ENCODE results near the gene CES3.
"Not testable (repeated sequence)": the region's sequence is repeated elsewhere in the genome, so short reads cannot be mapped to it uniquely, and the experiment has no call there.

CES3 gene

DNA sequence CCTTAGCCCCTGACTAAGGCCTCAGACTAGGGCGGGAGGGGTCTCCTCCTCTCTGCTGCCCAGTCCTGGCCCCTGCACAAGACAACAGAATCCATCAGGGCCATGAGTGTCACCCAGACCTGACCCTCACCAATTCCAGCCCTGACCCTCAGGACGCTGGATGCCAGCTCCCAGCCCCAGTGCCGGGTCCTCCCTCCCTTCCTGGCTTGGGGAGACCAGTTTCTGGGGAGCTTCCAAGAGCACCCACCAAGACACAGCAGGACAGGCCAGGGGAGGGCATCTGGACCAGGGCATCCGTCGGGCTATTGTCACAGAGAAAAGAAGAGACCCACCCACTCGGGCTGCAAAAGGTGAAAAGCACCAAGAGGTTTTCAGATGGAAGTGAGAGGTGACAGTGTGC, 12.7 kb downstream of the CES3 start:
- DNase-seq: no peak

DNA sequence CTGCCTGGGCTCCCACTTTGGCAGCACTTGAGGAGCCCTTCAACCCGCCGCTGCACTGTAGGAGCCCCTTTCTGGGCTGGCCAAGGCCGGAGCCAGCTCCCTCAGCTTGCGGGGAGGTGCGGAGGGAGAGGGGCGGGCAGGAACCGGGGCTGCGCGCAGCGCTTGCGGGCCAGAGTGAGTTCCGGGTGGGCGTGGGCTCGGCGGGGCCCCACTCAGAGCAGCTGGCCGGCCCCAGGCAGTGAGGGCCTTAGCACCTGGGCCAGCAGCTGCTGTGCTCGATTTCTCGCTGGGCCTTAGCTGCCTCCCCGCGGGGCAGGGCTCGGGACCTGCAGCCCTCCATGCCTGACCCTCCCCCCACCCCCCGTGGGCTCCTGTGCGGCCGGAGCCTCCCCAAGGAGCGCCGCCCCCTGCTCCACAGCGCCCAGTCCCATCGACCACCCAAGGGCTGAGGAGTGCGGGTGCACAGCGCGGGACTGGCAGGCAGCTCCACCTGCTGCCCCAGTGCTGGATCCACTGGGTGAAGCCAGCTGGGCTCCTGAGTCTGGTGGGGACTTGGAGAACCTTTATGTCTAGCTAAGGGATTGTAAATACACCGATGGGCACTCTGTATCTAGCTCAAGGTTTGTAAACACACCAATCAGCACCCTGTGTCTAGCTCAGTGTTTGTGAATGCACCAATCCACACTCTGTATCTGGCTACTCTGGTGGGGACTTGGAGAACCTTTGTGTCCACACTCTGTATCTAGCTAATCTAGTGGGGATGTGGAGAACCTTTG, 13.3 kb downstream of the CES3 start:
- DNase-seq: not testable (repeated sequence)

DNA sequence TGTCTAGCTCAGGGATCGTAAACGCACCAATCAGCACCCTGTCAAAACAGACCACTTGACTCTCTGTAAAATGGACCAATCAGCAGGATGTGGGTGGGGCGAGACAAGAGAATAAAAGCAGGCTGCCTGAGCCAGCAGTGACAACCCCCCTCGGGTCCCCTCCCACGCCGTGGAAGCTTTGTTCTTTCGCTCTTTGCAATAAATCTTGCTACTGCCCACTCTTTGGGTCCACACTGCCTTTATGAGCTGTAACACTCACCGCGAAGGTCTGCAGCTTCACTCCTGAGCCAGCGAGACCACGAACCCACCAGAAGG, 13.8 kb downstream of the CES3 start:
- DNase-seq: peak; percentile 72

DNA sequence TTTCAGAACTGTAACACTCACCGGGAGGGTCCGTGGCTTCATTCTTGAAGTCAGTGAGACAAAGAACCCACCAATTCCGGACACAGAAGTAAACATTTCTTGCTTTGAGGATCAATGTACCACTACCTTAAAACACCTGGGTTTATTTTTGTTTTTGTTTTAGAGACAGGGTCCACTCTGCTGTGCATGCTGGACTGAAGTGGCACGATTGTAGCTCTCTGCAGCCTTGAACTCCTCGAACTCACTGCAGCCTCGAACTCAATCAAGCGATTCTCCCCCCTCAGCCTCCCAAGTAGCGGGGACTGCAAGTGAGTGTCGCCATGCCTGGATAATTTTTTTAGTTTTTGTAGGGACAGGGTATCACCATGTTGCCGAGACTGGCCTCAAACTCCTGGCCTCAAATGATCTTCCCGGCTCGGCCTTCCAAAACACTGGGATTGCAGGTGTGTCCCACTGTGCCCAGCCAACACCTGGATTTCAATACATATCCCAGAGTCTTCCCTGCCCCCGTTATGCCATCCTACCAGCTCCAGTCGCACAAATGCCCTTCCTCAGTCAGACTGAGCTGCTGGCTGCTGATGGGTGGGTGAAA, 14.3 kb downstream of the CES3 start:
- DNase-seq: no peak

DNA sequence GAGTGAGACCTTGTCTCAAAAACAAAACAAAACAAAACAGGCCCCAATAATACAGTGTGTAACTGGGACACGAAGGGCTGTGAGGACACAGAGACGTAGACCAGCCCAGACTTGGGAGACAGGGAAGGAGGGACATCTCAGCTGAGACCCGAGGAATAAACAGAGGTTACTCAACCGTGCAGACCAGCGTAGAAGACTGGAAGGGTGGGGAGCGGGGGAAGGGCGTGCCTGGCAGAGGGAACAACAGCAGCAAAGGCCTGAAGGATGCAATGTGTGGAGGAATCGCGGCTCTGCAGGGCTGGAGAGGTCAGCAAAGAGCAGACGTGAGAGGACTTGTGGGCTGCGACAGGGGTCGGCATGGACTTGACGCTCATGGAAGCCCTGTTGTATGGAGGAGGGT, 15.7 kb downstream of the CES3 start:
- DNase-seq: no peak

DNA sequence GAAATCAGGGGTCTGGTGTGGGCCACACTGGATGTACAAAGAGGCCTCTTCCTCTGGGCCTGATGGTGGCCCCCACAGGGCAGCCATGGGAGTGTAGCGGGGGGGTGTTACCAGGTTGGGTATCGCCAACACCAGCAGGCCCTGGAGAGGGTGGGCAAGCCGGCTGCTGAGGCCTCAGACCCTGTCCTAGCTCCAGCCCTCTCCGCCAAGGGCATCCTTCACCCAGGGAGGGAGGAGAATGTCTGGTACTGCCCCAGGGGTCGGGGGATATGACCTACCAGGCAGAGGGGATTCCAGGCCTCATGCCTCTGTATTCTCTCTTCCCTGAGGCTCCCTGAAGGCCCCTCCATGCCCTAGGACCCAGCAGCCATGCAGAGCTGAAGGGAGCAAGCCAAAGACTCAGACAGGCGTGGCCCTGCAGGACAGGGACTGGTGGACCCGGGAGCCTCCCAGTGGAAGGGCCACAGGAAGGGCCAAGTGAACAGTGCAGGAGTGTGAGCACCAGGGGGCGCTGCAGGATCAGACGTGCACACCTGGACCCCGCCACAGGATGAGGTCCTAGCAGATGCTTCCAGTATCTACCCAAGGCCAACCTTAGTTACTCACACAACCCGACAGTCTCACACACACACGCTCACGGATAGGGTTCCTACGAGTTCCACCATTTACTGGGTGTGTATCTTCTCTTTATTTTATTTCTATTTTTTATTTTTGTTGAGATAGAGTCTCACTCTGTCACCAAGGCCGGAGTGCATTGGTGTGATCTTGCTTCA, 16.5 kb downstream of the CES3 start:
- peak; percentile 90 for DNase-seq

DNA sequence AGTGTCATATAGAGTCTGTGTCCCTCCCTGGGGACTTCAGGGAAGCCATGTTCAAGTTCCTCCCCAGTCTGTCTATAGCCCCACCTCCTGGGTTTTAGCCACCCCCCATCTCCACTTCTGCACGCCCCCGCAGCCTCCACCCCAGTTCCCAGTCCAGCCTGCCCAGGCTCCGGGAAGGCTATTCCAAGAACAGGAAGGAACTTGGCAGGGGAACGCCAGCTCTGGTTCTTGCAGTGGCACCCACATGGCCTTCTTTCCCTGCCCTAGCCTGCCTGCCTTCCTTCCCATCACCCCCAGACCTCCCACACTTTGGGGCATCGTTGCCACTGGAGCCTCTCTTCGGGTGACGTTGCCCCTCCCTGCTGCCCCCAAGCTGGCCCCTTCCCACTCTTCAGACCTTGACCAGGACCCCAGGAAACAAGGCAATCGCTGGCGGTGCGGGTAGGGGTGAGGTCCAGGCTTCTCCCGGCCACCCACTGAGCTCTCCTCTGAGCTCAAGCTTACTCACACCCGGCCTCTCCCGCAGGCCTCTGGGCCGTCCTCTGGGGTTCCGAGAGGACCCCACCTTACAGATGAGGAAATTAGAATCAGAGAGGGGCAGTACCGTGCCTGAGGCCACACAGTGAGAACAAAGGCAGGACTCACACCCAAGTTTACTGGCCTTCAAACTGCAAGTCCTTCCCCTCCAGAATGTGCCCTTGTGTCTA, 18.1 kb downstream of the CES3 start:
- no peak for DNase-seq

DNA sequence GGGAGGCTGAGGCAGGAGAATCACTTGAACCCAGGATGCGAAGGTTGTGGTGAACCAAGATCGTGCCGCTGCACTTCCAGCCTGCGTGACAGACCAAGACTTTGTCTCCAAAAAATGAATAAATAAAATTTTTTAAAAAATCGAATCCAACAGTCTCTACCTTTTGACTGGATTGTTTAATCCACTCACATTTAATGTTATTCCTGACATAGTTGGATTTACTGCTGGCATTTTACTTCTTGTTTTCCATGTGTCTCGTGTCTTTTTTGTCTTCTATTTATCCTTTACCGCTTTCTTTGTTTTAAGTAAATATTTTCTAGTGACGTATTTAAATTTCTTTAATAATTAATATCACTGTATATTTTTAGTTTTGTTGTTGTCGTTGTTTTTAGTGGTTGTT, 22.0 kb downstream of the CES3 start:
- no peak for DNase-seq

DNA sequence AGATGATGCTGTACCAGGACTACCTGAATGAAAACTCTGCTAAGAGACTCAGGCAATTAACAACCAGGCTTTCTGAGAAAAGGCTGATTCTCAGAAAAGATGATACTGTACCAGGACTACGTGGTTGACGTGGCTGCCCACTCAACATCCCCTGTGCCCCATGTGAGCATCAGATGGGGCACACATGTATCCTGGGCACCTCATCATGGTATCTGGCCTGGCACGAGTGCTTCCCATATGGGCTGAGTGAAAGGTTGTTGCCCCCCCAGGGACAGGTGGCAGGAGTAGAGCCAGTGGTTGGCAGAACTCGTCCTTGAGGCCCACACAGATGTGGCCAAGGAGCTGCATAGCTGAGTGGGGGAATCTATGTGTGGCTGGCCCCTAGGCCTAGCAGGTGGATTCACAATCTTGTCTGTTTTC, 23.8 kb downstream of the CES3 start:
- peak; percentile 84 for DNase-seq

DNA sequence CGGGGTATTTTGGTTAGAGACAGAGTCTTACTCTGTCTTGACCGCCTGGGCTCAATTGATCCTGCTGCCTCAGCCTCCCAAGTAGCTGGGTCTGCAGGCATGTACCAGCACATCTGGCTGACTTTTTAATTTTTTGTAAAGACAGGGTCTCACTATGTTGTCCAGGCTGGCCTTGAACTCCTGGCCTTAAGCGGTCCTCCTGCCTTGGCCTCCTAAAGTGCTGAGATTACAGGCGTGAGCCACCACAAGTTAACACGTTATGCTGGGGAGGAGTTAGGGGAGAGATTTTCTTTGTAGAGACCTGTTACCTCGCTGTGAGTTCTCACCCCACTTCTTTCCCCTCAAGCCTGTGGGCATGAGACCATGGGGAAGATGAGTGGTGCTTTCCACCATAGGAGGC, 25.5 kb downstream of the CES3 start:
- DNase-seq: no peak

DNA sequence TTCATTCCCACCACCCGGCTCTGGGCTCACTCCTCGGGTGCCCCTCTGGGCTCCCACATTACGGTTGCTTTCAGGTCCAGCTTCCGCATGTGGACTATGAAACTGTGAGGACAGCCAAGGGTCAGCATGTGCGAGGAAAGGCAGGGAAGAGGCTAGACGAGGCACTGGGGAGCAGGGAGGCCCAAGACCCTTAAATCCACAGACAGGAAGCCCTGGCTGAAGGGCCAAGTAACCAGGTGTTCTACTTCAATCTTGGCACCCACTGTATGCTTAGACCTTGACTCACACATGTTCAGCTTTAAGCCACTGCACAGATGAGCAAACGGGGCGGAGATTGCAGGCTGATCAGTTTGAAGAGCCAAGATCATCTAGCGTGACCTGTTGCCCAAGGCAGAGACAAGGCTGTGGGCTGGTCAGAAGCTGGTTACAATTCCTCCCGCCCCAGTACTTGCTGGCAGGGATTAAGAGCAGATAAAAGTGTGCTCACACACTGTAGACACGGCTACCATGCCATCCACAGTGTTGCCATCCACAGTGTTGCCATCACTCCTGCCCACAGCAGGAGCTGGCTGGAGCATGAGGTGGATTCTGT, 27.2 kb downstream of the CES3 start, which contains the start of gene CES4A:
CES4A (plus strand) TSS at position 393 of the 592 bp plus-strand sequence; CDS start at position 577, 184 bp downstream.
- peak; percentile 48 for DNase-seq

DNA sequence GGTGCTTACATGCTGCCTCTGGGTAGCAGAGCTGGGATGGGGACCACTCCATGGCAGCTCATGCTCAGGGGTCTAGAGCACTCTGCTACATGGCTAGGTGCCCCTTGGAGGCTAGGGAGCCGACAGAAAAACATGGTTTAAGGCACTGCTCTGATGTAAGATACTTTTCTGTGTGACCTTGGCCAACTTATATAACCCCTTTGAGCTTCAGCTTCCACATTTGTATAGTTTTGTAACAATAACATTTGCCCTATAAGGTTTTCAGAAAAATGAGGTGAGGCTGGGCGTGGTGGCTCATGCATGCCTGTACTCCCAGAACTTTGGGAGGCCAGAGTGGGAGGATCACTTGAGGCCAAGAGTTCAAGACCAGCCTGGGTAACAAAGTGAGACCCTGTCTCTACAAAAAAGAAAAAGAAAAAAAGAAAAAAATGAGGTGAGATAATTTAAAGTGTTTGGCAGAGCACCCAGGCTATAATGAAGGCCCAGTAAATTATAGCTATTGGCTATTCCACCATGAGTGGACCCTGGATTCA, 30.5 kb downstream of the CES3 start:
- DNase-seq: no peak

DNA sequence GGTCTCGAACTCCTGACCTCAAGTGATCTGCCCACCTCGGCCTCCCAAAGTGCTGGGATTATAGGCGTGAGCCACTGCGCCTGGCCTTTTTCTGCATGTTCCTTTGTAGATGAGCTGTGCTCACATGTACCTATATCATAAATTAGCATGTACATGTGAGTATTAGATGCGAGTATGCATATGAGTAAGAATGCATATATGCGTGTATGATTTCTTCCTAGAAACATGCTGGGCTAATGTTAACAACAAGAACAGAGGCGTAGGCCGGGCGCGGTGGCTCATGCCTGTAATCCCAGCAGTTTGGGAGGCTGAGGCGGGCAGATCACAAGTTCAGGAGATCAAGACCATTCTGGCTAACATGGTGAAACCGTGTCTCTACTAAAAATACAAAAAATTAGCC, 32.5 kb downstream of the CES3 start:
- DNase-seq: not testable (repeated sequence)

DNA sequence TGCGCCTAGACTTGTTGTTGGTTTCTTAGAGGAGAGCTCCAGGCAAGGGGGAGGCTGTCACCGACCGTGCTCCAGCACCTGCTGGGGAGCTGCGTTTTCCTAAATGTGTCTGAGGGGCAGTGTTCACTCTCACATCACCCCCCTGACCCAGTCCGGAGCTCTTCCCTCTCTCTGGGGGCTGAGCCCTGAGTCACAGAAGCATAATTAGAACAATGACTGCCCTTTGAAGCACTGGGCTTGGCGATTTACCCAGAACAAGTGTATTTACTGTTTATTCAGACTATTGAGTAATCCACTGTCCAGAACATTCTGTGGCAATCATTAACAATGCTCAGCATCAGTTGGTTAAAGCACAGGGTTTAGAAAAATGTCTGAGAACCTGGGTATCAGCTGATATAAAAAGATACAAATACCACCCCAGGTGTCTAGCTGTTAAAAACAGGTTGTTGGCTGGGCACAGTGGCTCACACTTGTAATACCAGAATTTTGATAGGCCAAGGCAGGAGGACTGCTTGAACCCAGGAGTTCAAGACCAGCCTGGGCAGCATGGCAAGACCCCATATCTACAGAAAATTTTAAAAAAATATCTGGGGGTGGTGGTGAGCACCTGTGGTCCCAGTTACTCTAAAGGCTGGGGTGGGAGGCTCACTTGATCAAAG, 35.4 kb downstream of the CES3 start:
- DNase-seq: no peak

DNA sequence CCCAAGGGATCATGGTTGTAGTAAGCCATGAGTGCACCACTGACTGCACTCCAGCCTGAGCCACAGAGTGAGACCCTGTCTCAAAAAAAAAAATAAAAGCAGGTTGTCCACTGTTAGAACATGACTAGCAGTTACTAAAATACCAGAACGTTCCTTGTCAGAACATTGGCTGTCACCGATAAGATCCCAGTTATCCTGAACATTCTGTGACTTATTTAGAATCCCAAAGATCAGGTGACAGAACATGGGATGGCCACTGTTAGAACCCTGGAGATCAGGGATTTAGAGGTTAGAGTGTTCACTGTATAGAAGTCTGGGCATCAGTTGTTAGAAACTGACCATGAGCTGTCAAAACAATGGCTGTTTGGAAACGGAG, 35.9 kb downstream of the CES3 start:
- DNase-seq: no peak

DNA sequence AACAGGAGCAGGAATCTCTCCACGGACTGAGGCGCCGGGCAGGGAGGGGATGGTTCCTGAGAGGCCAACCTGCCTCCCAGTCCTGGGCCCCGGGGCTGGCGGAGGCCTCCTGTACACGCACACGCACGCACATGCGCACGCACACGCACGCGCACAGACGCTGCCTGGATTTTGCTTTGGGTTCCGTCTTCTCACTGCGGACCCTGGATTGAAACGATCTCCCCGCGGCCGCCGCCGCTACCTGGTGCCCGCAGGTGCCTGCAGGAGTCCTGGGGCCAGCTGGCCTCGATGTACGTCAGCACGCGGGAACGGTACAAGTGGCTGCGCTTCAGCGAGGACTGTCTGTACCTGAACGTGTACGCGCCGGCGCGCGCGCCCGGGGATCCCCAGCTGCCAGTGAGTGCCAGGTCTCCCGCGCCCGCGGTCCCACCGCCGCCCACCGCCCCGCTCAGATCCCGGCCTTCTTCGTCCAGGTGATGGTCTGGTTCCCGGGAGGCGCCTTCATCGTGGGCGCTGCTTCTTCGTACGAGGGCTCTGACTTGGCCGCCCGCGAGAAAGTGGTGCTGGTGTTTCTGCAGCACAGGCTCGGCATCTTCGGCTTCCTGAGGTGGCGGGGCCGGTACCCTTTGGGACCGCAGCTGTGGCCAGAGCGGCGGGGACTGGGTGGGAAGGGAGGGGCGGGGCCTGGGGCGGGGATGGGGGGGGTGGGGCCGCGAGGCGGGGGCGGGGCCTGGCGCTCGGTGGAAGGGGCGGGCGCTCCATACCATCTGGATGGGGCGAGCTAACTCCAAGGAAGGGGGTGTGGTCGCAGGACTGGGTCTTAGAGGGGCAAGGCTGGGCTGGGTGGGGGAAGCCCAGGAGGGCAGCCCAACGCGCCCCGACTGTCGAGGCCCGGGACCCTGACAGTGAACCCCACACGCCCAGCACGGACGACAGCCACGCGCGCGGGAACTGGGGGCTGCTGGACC, 39.6 kb downstream of the CES3 start:
- peak; percentile 59 for DNase-seq

DNA sequence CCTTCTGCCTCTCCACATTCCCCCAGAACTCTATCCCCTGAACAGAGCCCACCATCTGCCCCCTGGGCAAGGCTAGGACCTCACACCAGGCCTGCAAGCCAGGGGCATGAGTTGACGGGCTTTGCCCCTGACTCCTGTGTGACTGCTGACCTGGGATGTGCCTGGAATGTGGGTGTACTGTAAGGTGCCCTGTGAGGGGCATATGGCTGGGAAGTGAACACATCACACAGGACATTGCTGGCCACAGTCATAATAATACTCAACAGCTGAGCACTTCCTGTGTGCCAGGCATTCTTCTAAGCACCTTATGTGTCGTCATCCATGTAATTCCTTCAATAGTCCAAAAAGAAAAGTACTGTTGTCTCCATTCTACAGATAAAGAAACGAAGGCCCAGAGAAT, 40.7 kb downstream of the CES3 start:
- DNase-seq: no peak

DNA sequence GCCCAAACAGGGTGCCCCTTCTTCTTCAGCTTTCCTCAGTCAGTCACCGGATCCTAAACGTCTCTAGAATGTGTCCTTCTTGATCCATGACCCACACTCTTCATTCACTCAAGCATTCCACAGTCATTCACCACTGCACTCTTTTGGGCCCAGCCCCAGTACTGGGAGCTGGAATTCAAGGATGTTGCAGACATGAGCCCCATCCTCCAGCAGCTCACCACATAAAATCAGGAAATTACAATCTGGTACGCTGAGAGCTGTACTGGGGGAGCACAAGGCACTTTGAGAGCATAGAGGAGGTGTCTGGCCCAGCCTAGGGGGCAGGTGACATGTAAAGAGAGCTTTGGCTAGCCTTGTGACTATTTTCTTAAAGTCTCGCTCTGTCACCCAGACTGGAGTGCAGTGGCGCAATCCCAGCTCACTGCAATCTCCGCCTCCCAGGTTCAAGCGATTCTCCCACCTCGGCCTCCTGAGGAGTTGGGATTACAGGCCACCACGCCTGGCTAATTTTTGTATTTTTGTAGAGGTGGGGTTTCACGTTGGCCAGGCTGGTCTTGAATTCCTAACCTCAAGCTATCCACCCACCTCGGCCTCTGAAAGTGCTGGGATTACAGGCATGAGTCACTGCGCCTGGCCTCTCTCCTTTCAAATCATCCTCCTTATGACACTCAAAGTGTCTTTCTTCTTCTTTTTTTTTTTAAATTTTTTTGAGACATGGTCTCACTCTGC, 46.0 kb downstream of the CES3 start:
- no peak for DNase-seq

DNA sequence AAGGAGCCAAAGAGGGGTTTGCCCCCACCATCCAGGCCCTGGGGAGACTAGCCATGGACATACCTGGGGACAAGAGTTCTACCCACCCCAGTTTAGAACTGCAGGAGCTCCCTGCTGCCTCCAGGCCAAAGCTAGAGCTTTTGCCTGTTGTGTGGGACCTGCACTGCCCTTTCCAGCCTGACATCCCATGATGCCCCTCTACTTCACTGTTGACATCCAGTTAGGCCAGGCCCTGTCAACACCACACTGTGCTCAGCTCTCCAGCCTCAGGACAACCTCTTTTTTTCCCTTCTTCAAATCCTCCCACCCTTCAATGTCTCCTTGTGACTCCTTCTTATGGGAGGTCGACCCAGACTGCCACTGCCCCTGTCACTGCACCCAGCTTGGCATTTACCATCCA, 48.1 kb downstream of the CES3 start:
- DNase-seq: no peak

DNA sequence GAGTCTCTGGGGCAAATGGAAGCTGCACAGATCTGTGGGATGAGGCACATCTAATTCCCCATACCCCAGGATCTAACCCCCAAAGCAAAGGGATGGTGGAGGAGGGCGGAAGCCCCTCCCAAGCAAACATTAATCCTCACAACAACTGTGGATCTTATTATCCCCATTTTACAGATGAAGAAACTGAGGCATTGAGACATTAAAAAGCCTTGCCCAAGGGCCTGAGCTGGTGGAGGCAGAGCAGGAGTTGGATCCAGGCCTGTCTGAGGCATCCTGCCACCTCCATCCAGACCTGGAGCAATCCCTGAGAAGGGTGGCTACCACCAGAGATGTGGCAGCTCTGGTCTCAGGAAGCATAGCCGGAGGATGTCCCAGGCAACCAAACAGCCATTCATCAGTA, 50.2 kb downstream of the CES3 start:
- DNase-seq: no peak
